HEK293T (cell line): ENCODE results near the gene GREM1.

Experiments used
- CTCF ChIA-PET: fragments of 350-600 bp; formaldehyde crosslinking; extraction: SDS; loops from one replicate; lab custom pipeline; 2021; ENCODE audit warnings: antibody characterized with exemption, inconsistent platforms; lab: Yijun Ruan, JAX
- POLR2A ChIA-PET: fragments of 350-600 bp; formaldehyde crosslinking; extraction: SDS; loops from one replicate; lab custom pipeline; 2020; ENCODE audit warnings: antibody characterized with exemption, inconsistent platforms; lab: Yijun Ruan, JAX
- DNase-seq: peaks from one replicate; pipeline ENCODE4 v3.0.0; 2012; ENCODE audit warnings: mixed read lengths; ENCODE audit errors: extremely low spot score
- ARNT ChIP-seq: fragments of 450-650 bp; IDR thresholded peaks from 2 replicates; pipeline ENCODE4 v1.6.1; 2017; ENCODE audit warnings: mild to moderate bottlenecking
- BHLHE40 ChIP-seq: fragments of 450-650 bp; IDR thresholded peaks from 2 replicates; pipeline ENCODE4 v1.6.1; 2016; ENCODE audit warnings: mild to moderate bottlenecking, moderate library complexity, borderline replicate concordance
- CTBP1 ChIP-seq: fragments of 450-650 bp; IDR thresholded peaks from 2 replicates; pipeline ENCODE4 v1.6.1; 2016; ENCODE audit warnings: borderline replicate concordance
- ELF4 ChIP-seq: fragments of 450-650 bp; IDR thresholded peaks from 2 replicates; pipeline ENCODE4 v1.6.1; 2017; ENCODE audit warnings: antibody characterized with exemption
- FOXA1 ChIP-seq: fragments of 450-650 bp; IDR thresholded peaks from 2 replicates; pipeline ENCODE4 v1.6.1; 2016; ENCODE audit warnings: mild to moderate bottlenecking
- FOXK2 ChIP-seq: fragments of 450-650 bp; IDR thresholded peaks from 2 replicates; pipeline ENCODE4 v1.6.1; 2016; ENCODE audit warnings: mild to moderate bottlenecking
- FOXM1 ChIP-seq: fragments of 450-650 bp; IDR thresholded peaks from 2 replicates; pipeline ENCODE4 v1.6.1; 2017; ENCODE audit warnings: mild to moderate bottlenecking, borderline replicate concordance
- HDGF ChIP-seq: fragments of 450-650 bp; IDR thresholded peaks from 2 replicates; pipeline ENCODE4 v1.6.1; 2017; ENCODE audit warnings: antibody characterized with exemption, borderline replicate concordance
- L3MBTL2 ChIP-seq: fragments of 450-650 bp; conservative IDR thresholded peaks from 2 replicates; pipeline ENCODE4 v1.6.1; 2016; ENCODE audit warnings: mild to moderate bottlenecking
- LEF1 ChIP-seq: fragments of 450-650 bp; IDR thresholded peaks from 2 replicates; pipeline ENCODE4 v1.6.1; 2017; ENCODE audit warnings: mild to moderate bottlenecking, borderline replicate concordance
- NFRKB ChIP-seq: fragments of 450-650 bp; IDR thresholded peaks from 2 replicates; pipeline ENCODE4 v1.6.1; 2016; ENCODE audit warnings: mild to moderate bottlenecking, moderate library complexity
- PKNOX1 ChIP-seq: fragments of 450-650 bp; IDR thresholded peaks from 2 replicates; pipeline ENCODE4 v1.6.1; 2016
- SP1 ChIP-seq: fragments of 450-650 bp; IDR thresholded peaks from 2 replicates; pipeline ENCODE4 v1.6.1; 2017
- SUZ12 ChIP-seq: fragments of 450-650 bp; IDR thresholded peaks from 2 replicates; pipeline ENCODE4 v1.6.1; 2016; ENCODE audit warnings: mild to moderate bottlenecking
- TARDBP ChIP-seq: fragments of 450-650 bp; IDR thresholded peaks from 2 replicates; pipeline ENCODE4 v1.6.1; 2016
- ZNF384 ChIP-seq: fragments of 450-650 bp; IDR thresholded peaks from 2 replicates; pipeline ENCODE4 v1.6.1; 2016

Gene GREM1

GRCh38 chr15:32763295-32763694 is 45.5 kb downstream of the GREM1 start:
- POLR2A ChIA-PET = no interaction called here
- DNase-seq = no peak
- TF ChIP-seq FOXK2 (no peak), SP1 (no peak), NFRKB (no peak), FOXM1 (no peak), TARDBP (no peak), BHLHE40 (no peak), ZNF384 (no peak), L3MBTL2 (no peak), PKNOX1 (no peak), ELF4 (no peak), ARNT (no peak), CTBP1 (no peak), SUZ12 (no peak), FOXA1 (no peak), LEF1 (no peak), HDGF (no peak)
- CTCF ChIA-PET = no interaction called here

- POLR2A ChIA-PET = no interaction called here
- DNase-seq = no peak
- CTCF ChIA-PET = no interaction called here
- no peak for TF ChIP-seq ZNF384
- TF ChIP-seq LEF1 = no peak
- TF ChIP-seq SUZ12 = no peak
- TF ChIP-seq SP1 = no peak
- TF ChIP-seq PKNOX1 = no peak
- TF ChIP-seq HDGF = no peak
- no peak for TF ChIP-seq FOXA1
- TF ChIP-seq FOXM1 = no peak
- no peak for TF ChIP-seq BHLHE40
Observed at GRCh38 chr15:32765236-32765635, 47.4 kb downstream of the GREM1 start.

GRCh38 chr15:32766101-32766500 is 48.3 kb downstream of the GREM1 start:
- ChIA-PET CTCF (no interaction called here), POLR2A (no interaction called here)
- TF ChIP-seq ARNT = no peak
- TF ChIP-seq FOXK2 = no peak
- TF ChIP-seq LEF1 = no peak
- TF ChIP-seq NFRKB = no peak
- no peak for DNase-seq

- TF ChIP-seq ELF4 = no peak
- TF ChIP-seq ZNF384 = no peak
- DNase-seq = no peak
- ChIA-PET POLR2A (no interaction called here), CTCF (interaction anchor here (0.5 to 0.8 kb wide), 2 partner anchors 77 to 89 kb away, joined by 3 to 5 read pairs; no protein-coding TSS in a partner anchor)
Observed at GRCh38 chr15:32767236-32767635, 49.4 kb downstream of the GREM1 start.

- CTCF ChIA-PET = interaction anchor here (0.7 kb wide), 1 partner anchor 16 kb away, joined by 3 read pairs; no protein-coding TSS in a partner anchor
- no peak for DNase-seq
- TF ChIP-seq SUZ12 = no peak
- no peak for TF ChIP-seq CTBP1
- no peak for TF ChIP-seq SP1
- TF ChIP-seq LEF1 = no peak
- no peak for TF ChIP-seq FOXM1
- no peak for TF ChIP-seq ELF4
- TF ChIP-seq FOXK2 = no peak
- no peak for TF ChIP-seq BHLHE40
- POLR2A ChIA-PET = no interaction called here
Observed at GRCh38 chr15:32774022-32774421, 56.2 kb downstream of the GREM1 start.

- TF ChIP-seq ARNT (no peak), BHLHE40 (no peak), PKNOX1 (no peak), ELF4 (no peak), FOXK2 (no peak), SUZ12 (no peak), NFRKB (no peak), CTBP1 (no peak)
- ChIA-PET POLR2A (no interaction called here), CTCF (no interaction called here)
- no peak for DNase-seq
Observed at GRCh38 chr15:32775103-32775502, 57.3 kb downstream of the GREM1 start.

- no peak for DNase-seq
- ChIA-PET CTCF (interaction anchor here (1.2 kb wide), 1 partner anchor 9 kb away, joined by 4 read pairs; no protein-coding TSS in a partner anchor), POLR2A (no interaction called here)
- TF ChIP-seq ZNF384 (no peak), FOXA1 (no peak), HDGF (no peak), ELF4 (no peak), SUZ12 (no peak), FOXM1 (no peak), ARNT (no peak), TARDBP (no peak), PKNOX1 (no peak), LEF1 (no peak), CTBP1 (no peak), SP1 (no peak), L3MBTL2 (no peak), NFRKB (no peak), BHLHE40 (no peak), FOXK2 (no peak)
Observed at GRCh38 chr15:32778391-32779176, 60.8 kb downstream of the GREM1 start.
